Chondrocyte (in vitro differentiated cells): ENCODE data around the gene TANC1. TPM values are rescaled to one million over a fixed set of nuclear protein-coding genes. Genes with fewer than 3 reads are reported as not detected.

Experiments
- DNase-seq: peaks from one replicate; pipeline ENCODE4 v3.0.0; 2021; ENCODE audit warnings: mixed read lengths, low spot score
- H3K27ac Mint-ChIP-seq: one replicate; pipeline ENCODE4 v1.8.0; 2021; ENCODE audit warnings: mild to moderate bottlenecking, moderate library complexity, mixed read lengths; ENCODE audit not compliant: unreplicated experiment
- H3K27me3 Mint-ChIP-seq: 2 replicates; pipeline ENCODE4 v1.8.0; 2021; ENCODE audit warnings: low read depth, mixed read lengths
- H3K36me3 Mint-ChIP-seq: 2 replicates; pipeline ENCODE4 v1.8.0; 2021; ENCODE audit warnings: low read depth, mixed read lengths
- H3K4me1 Mint-ChIP-seq: 2 replicates; pipeline ENCODE4 v1.8.0; 2021; ENCODE audit warnings: low read depth, mild to moderate bottlenecking, mixed read lengths
- H3K4me3 Mint-ChIP-seq: one replicate; pipeline ENCODE4 v1.8.0; 2021; ENCODE audit warnings: mild to moderate bottlenecking, moderate library complexity, mixed read lengths; ENCODE audit not compliant: unreplicated experiment
- H3K9me3 Mint-ChIP-seq: 2 replicates; pipeline ENCODE4 v1.8.0; 2021; ENCODE audit warnings: low read depth, mixed read lengths
- CTCF ChIP-seq: fragments of 200-600 bp; sonication (generic); IDR thresholded peaks from 2 replicates; pipeline ENCODE4 v1.5.0; 2021; ENCODE audit warnings: antibody characterized with exemption, mild to moderate bottlenecking, moderate library complexity
- total RNA-seq: library from RNA; stranded (reverse); gene quantifications from 3 replicates; pipeline ENCODE4 v1.2.1, GENCODE V29; 2021

Gene TANC1
- total RNA-seq, 1 donor from 2014 or later: 29.5 TPM

GRCh38 chr2:159084384-159085370 lies 116.2 kb downstream of the TANC1 start:
- no peak overlapping the region for H3K4me3 Mint-ChIP-seq
- H3K27ac Mint-ChIP-seq: peak overlapping the region; percentile 84
- no peaks in the 10 kb centered on the region for H3K9me3 Mint-ChIP-seq
- no peaks in the 10 kb centered on the region for H3K27me3 Mint-ChIP-seq
- no peaks in the 10 kb centered on the region for H3K36me3 Mint-ChIP-seq
- TF ChIP-seq CTCF: no peak
- no peak for DNase-seq
- peaks cover 50% of the 10 kb centered on the region for H3K4me1 Mint-ChIP-seq

- no peak overlapping the region for H3K4me3 Mint-ChIP-seq
- no peaks in the 10 kb centered on the region for H3K36me3 Mint-ChIP-seq
- DNase-seq: no peak
- no peak for TF ChIP-seq CTCF
- H3K4me1 Mint-ChIP-seq: peaks cover 67% of the 10 kb centered on the region
- H3K9me3 Mint-ChIP-seq: no peaks in the 10 kb centered on the region
- peak overlapping the region; percentile 81 for H3K27ac Mint-ChIP-seq
- no peaks in the 10 kb centered on the region for H3K27me3 Mint-ChIP-seq
Measured at GRCh38 chr2:159086342-159086741, 117.9 kb downstream of the TANC1 start.

DNA sequence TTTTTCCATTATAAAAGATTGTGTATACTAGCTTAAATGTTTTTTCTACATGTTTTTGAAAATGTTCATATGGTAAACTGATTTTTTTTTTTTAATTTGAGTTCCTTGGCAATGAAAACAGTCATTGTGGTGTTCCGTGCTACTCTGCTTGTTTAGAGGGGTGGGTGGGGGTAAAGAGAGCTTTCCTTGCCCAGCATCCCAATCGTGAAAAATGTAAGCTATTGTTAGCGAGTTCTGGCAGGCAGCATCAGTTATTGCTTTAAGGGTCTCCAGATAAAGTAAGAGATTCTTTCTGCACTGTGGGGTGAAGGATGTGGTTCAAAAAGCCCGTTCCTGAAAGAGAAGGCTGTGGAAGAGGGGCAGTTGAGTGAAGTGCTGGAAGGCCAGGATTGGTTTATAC lies 118.4 kb downstream of the TANC1 start:
- TF ChIP-seq CTCF: no peak

DNA sequence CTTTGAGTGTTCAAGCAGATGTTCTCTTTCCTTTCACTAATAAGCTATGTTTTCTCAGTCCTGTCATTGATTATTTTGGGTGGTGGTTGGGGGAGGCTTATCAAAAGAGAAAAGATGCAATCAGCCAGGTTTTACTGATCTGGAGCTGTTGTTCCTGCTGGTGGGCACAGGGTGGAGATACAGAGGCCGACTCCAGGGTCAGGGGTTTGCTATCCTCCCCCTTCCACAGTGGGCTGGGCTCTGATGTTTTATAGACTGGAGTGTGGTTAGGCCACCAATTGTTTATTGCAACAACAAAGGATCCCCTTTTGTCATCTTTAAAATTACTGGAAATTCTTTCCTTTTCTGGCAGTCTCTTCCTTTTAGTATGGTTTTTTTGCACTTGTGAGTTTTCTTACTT lies 120.5 kb downstream of the TANC1 start:
- H3K36me3 Mint-ChIP-seq: no peaks in the 10 kb centered on the region
- no peak for TF ChIP-seq CTCF
- DNase-seq: no peak
- no peak overlapping the region for H3K4me3 Mint-ChIP-seq
- no peak overlapping the region for H3K27ac Mint-ChIP-seq
- H3K27me3 Mint-ChIP-seq: no peaks in the 10 kb centered on the region
- no peaks in the 10 kb centered on the region for H3K9me3 Mint-ChIP-seq
- peaks cover 82% of the 10 kb centered on the region for H3K4me1 Mint-ChIP-seq

More for the DNA sequence above, 118.4 kb downstream of the TANC1 start:
- H3K9me3 Mint-ChIP-seq: no peaks in the 10 kb centered on the region
- H3K36me3 Mint-ChIP-seq: no peaks in the 10 kb centered on the region
- H3K27me3 Mint-ChIP-seq: no peaks in the 10 kb centered on the region
- DNase-seq: no peak
- H3K4me3 Mint-ChIP-seq: no peak overlapping the region
- peaks cover 72% of the 10 kb centered on the region for H3K4me1 Mint-ChIP-seq
- H3K27ac Mint-ChIP-seq: peak overlapping the region; percentile 19

- peaks cover 82% of the 10 kb centered on the region for H3K4me1 Mint-ChIP-seq
- H3K36me3 Mint-ChIP-seq: no peaks in the 10 kb centered on the region
- TF ChIP-seq CTCF: no peak
- H3K9me3 Mint-ChIP-seq: no peaks in the 10 kb centered on the region
- peak overlapping the region; percentile 11 for H3K27ac Mint-ChIP-seq
- no peak for DNase-seq
- no peaks in the 10 kb centered on the region for H3K27me3 Mint-ChIP-seq
- H3K4me3 Mint-ChIP-seq: no peak overlapping the region
Measured at GRCh38 chr2:159089543-159089942, 121.1 kb downstream of the TANC1 start.
